HG02678 (cell line): ENCODE results near the gene KIRREL2.
"Not testable (repeated sequence)": the region's sequence is repeated elsewhere in the genome, so short reads cannot be mapped to it uniquely, and the experiment has no call there.

ENCODE experiments used
- ATAC-seq: cut with Tn5 transposase; IDR thresholded peaks from one replicate; pipeline ENCODE4 v1.9.1; 2021; ENCODE audit warnings: mild to moderate bottlenecking, moderate library complexity; ENCODE audit not compliant: unreplicated experiment

KIRREL2 gene

GRCh38 chr19:35868823-35869326 lies 12.2 kb downstream of the KIRREL2 start:
- ATAC-seq: no peak

GRCh38 chr19:35869327-35870123 lies 12.8 kb downstream of the KIRREL2 start:
- ATAC-seq: no peak

GRCh38 chr19:35870124-35870736 lies 13.5 kb downstream of the KIRREL2 start:
- not testable (repeated sequence) for ATAC-seq

- no peak for ATAC-seq
These were observed 14.1 kb downstream of the KIRREL2 start for GRCh38 chr19:35870798-35871197.

GRCh38 chr19:35871611-35872010 lies 14.9 kb downstream of the KIRREL2 start:
- no peak for ATAC-seq

GRCh38 chr19:35872180-35872579 lies 15.5 kb downstream of the KIRREL2 start:
- no peak for ATAC-seq

- no peak for ATAC-seq
These were observed 17.8 kb downstream of the KIRREL2 start for GRCh38 chr19:35874392-35874930.

GRCh38 chr19:35879068-35879467 lies 22.4 kb downstream of the KIRREL2 start:
- ATAC-seq: no peak

- ATAC-seq: no peak
These were observed 23.1 kb downstream of the KIRREL2 start for GRCh38 chr19:35879770-35880317.

GRCh38 chr19:35882114-35882832 lies 25.6 kb downstream of the KIRREL2 start:
- ATAC-seq: no peak

GRCh38 chr19:35883882-35884281 lies 27.2 kb downstream of the KIRREL2 start:
- no peak for ATAC-seq

GRCh38 chr19:35885225-35885738 lies 28.6 kb downstream of the KIRREL2 start:
- ATAC-seq: no peak

GRCh38 chr19:35885904-35886303 lies 29.2 kb downstream of the KIRREL2 start:
- no peak for ATAC-seq

GRCh38 chr19:35887197-35887596 lies 30.5 kb downstream of the KIRREL2 start:
- no peak for ATAC-seq

GRCh38 chr19:35888398-35888797 lies 31.7 kb downstream of the KIRREL2 start:
- no peak for ATAC-seq

GRCh38 chr19:35889370-35890112 lies 32.8 kb downstream of the KIRREL2 start:
- no peak for ATAC-seq

GRCh38 chr19:35890113-35890650 lies 33.5 kb downstream of the KIRREL2 start:
- ATAC-seq: no peak

GRCh38 chr19:35891819-35892218 lies 35.1 kb downstream of the KIRREL2 start:
- not testable (repeated sequence) for ATAC-seq

- no peak for ATAC-seq
These were observed 37.6 kb downstream of the KIRREL2 start for GRCh38 chr19:35894342-35894741.
